BJ (cell line): Measurements from ENCODE around the gene AATK. TPM values are rescaled to one million over a fixed set of nuclear protein-coding genes. Genes with fewer than 3 reads are reported as not detected.

Experiments used
- CTCF ChIA-PET: fragments of 350-600 bp; formaldehyde crosslinking; extraction: SDS; loops from one replicate; lab custom pipeline; 2021; ENCODE audit warnings: antibody characterized with exemption, inconsistent platforms; lab: Yijun Ruan, JAX
- POLR2A ChIA-PET: fragments of 300-600 bp; sonication (Branson Sonifier 250); formaldehyde crosslinking; extraction: SDS; loops from one replicate; lab custom pipeline; 2021; ENCODE audit warnings: antibody characterized with exemption; lab: Charles Lee
- DNase-seq: peaks from one replicate; pipeline ENCODE4 v3.0.0-alpha.2; 2011; ENCODE audit warnings: low read depth
- H3K27me3 ChIP-seq: 2 replicates; pipeline ENCODE4 v1.6.0; 2011; ENCODE audit warnings: low read length; ENCODE audit not compliant: control insufficient read depth, insufficient read depth
- H3K36me3 ChIP-seq: 2 replicates; pipeline ENCODE4 v1.5.1; 2011; ENCODE audit warnings: low read length; ENCODE audit not compliant: control insufficient read depth, insufficient read depth
- H3K4me3 ChIP-seq: 2 replicates; pipeline ENCODE4 v1.5.1; 2011; ENCODE audit warnings: low read depth, mild to moderate bottlenecking, control low read depth, low read length
- CTCF ChIP-seq: IDR thresholded peaks from 2 replicates; pipeline ENCODE4 v1.5.1; 2011; ENCODE audit warnings: low read depth, mild to moderate bottlenecking, control low read depth, inconsistent platforms, low read length, moderate library complexity; ENCODE audit not compliant: insufficient read depth
- polyA plus RNA-seq: library from polyadenylated mRNA; depleted of rRNA; stranded (reverse); fragments of >200 nt; gene quantifications from 2 replicates; pipeline ENCODE4 v1.2.3, GENCODE V29; 2011

AATK gene
- polyA plus RNA-seq, 1 experiment, result 0.29 TPM

- ChIA-PET POLR2A (no interaction called here), CTCF (interaction anchor here (0.5 kb wide), 1 partner anchor 73 kb away, joined by 4 read pairs; no protein-coding TSS in a partner anchor)
- H3K27me3 ChIP-seq, result no peaks in the 10 kb centered on the region
- no peak for DNase-seq
- TF ChIP-seq CTCF, result no peak
- H3K36me3 ChIP-seq, result no peaks in the 10 kb centered on the region
- no peak overlapping the region for H3K4me3 ChIP-seq
These were observed 38.4 kb downstream of the AATK start for GRCh38 chr17:81127526-81128177.

GRCh38 chr17:81127133-81127455, 38.9 kb downstream of the AATK start:
- Histone ChIP-seq H3K4me3 (no peak overlapping the region), H3K36me3 (no peaks in the 10 kb centered on the region), H3K27me3 (no peaks in the 10 kb centered on the region; the same call in 1 of the 2 replicates)
- TF ChIP-seq CTCF, result no peak
- POLR2A ChIA-PET, result no interaction called here
- DNase-seq, result no peak
- CTCF ChIA-PET, result no interaction called here

DNA sequence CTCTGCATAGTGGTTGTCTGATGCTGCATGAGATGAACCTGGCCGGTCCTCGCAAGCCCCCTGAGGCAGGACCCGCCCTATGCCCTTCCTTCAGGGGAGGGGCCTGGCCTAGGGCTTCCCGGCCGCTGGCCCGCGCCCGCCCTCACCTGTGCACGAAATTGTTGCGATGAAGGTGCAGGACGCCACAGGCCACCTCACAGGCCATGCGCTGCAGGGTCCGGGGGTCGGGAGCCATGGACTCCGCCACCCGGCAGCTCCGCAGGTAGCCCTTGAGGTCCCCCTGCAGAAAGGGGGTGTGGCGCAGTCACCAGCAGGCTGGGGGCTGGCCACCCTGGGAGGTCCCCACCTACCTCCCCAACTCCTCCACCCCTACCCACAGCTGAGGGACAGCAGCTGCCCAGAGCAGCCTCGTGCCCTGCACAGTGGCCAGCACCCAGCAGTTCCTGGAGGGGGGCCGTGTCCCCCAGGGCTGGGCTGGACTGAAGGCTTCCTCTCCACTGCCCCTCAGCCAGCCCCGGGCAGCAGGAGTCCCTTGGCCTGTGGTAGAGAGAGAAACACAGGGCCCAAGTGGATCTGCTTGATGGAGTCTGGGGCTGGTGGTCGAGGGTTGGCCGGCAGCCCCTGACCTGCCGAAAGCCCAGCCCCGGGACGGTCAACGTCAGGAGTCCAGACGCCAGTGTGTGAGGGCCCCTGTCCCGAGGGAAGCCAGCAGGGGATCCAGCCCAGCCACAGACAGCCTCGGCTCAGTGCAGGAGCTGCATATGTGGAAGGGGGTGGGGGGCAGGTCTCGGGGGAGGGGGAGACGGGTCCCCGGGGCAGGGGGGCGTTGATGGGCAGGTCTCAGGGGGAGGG, 39.5 kb downstream of the AATK start:
- ChIA-PET POLR2A (no interaction called here), CTCF (no interaction called here)
- Histone ChIP-seq H3K36me3 (no peaks in the 10 kb centered on the region), H3K4me3 (no peak overlapping the region), H3K27me3 (peaks cover under 1% of the 10 kb centered on the region; the same call in 1 of the 2 replicates)
- no peak for DNase-seq
- no peak for TF ChIP-seq CTCF

GRCh38 chr17:81125573-81126081, 40.4 kb downstream of the AATK start:
- DNase-seq, result no peak
- POLR2A ChIA-PET, result no interaction called here
- Histone ChIP-seq H3K4me3 (no peak overlapping the region), H3K27me3 (peaks cover 2% of the 10 kb centered on the region; the same call in 1 of the 2 replicates), H3K36me3 (no peaks in the 10 kb centered on the region)
- CTCF ChIA-PET, result interaction anchor here (0.6 to 1.1 kb wide), 2 partner anchors 17 to 91 kb away, joined by 3 read pairs; no protein-coding TSS in a partner anchor
- no peak for TF ChIP-seq CTCF

DNA sequence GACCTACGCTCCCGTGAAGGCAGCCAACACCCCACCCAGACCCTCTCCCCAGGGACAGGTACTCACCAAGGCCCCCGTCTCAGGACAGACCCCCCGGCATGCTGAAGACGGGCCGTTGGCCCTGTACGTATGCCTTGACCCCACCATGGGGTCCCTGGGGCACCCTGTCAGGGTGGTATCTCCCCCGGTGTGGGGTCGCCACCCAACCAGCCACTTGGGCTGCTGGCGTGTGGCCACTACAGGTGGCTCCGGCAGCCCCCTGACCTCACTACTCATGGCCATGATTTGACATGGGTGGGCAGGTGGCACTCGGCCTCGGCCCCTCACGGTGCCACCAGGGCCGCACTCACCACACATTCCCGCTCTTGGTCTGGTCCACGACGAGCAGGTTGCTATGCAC, 41.6 kb downstream of the AATK start:
- no peaks in the 10 kb centered on the region for H3K36me3 ChIP-seq
- no peak overlapping the region for H3K4me3 ChIP-seq
- H3K27me3 ChIP-seq, result peaks cover 2% of the 10 kb centered on the region; the same call in 1 of the 2 replicates
- POLR2A ChIA-PET, result no interaction called here
- CTCF ChIA-PET, result no interaction called here
- no peak for DNase-seq
- TF ChIP-seq CTCF, result no peak
